Bronchial epithelial cell (primary cell): ENCODE data around the gene MORN5. TPM values are rescaled to one million over a fixed set of nuclear protein-coding genes. Genes with fewer than 3 reads are reported as not detected.

Source experiments
- DNase-seq: peaks from one replicate; pipeline ENCODE4 v3.0.0-alpha.2; 2010; ENCODE audit warnings: low read depth
- FAIRE-seq: peaks from 2 replicates; lab custom pipeline; 2011; peaks lifted over from hg19 to GRCh38; lab: Jason Lieb, UNC
- H3K27me3 ChIP-seq: 2 replicates; pipeline ENCODE4 v1.5.1; 2011; ENCODE audit warnings: low read length; ENCODE audit not compliant: control insufficient read depth, insufficient read depth
- H3K36me3 ChIP-seq: 2 replicates; pipeline ENCODE4 v1.5.1; 2011; ENCODE audit warnings: low read length; ENCODE audit not compliant: control insufficient read depth, insufficient read depth
- H3K4me3 ChIP-seq: 2 replicates; pipeline ENCODE4 v1.5.1; 2011; ENCODE audit warnings: mild to moderate bottlenecking, low read depth, low read length, control low read depth
- total RNA-seq: library from RNA; depleted of rRNA; stranded (reverse); fragments of >200 nt; gene quantifications from 2 replicates; pipeline ENCODE4 v1.2.1, GENCODE V29; 2014
- TF ChIP-seq, protein P1 (sequence below): IDR thresholded peaks from 2 replicates; pipeline ENCODE4 v1.5.1; 2011; ENCODE audit warnings: mild to moderate bottlenecking, moderate library complexity, low read length, control low read depth, inconsistent platforms; ENCODE audit not compliant: insufficient read depth, severe bottlenecking

Gene MORN5
- total RNA-seq, result not detected in 2 replicates

DNA sequence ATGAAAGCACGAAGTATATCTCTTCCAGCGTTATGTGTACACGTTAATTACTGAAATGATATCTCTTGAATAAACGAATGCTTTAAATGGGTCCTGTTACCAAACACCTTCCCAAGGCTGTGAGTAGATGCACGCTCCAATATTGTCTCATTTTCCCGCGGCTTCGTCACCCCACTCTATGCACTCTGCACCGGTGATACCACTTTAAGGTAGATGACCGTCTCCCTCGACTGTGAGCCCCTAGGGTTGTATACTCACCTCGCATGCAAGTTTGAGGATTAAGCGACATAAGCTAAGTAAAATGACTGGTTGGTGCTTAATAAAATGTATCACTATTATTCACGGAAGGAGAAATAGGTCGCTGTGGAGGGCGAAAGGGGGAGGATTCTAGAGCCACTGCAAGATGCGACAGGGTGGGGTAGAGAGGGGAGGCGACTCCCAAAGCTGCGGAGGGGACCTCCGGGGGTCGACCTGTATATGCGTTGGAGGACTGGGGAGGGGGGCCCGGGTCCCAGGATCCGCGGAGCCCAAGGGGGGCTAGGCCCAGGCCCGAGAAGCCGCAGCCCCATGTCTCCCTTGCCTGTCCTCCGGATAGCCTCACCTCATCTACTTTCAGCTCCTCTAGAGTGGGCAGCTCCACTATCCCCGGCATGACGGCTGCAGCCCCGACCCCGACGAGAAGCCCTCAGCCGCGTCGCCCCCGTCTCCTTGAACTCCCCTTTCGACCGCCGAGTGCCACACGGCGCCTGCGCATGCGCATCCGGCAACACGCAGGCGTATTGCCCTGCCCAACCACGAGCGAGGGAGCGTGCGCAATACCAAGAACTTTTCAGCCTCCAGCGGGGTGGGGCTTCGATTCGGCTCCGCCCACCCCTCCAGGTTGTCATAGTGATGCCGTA, at the start of gene MORN5, which contains the start of gene NDUFA8:
MORN5 (plus strand) TSS at position 883 of the 899 bp plus-strand sequence. CDS start 65 bp downstream, outside the sequence.
NDUFA8 (minus strand) TSS at position 754 of the 899 bp plus-strand sequence; CDS start at position 652, 102 bp downstream.
- Histone ChIP-seq H3K4me3 (peak within 1 kb of the TSS; percentile 88), H3K36me3 (no peaks in the 10 kb centered on the region), H3K27me3 (no peaks in the 10 kb centered on the region)
- TF ChIP-seq, protein P1, sequence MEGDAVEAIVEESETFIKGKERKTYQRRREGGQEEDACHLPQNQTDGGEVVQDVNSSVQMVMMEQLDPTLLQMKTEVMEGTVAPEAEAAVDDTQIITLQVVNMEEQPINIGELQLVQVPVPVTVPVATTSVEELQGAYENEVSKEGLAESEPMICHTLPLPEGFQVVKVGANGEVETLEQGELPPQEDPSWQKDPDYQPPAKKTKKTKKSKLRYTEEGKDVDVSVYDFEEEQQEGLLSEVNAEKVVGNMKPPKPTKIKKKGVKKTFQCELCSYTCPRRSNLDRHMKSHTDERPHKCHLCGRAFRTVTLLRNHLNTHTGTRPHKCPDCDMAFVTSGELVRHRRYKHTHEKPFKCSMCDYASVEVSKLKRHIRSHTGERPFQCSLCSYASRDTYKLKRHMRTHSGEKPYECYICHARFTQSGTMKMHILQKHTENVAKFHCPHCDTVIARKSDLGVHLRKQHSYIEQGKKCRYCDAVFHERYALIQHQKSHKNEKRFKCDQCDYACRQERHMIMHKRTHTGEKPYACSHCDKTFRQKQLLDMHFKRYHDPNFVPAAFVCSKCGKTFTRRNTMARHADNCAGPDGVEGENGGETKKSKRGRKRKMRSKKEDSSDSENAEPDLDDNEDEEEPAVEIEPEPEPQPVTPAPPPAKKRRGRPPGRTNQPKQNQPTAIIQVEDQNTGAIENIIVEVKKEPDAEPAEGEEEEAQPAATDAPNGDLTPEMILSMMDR, result no peak
- peak; percentile 91 for DNase-seq
- FAIRE-seq, result peak; percentile 36

DNA sequence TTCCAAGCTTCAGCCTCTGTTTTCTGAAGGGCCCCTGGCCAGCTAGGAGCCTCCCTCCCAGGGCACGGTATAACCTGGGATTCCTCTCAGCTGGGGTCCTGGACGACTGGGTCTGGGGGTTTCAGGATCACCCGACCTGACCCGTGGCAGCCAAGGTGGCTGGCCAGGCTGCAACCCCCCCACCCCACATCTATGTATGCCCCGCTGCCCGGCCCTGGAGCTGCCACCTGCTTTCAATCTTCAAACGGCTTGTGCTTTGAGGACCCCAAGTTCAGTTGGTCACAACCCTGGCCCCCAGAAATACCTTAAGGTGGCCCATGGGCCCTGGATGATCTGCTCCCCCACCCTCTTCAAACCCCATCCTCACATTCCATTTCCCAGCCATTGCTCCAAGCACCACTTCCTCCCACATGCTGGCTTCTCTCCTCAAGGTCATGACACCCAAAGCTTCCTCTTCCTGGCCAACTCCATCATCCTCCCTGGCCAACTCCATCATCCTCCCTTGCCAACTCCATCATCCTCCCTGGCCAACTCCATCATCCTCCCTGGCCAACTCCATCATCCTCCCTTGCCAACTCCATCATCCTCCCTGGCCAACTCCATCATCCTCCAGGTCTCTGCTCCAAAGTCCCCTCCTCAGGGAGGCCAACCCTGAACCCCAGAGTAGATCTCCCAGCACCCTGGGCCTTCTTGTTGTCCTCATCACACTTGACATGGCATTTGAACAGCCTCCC, 49.4 kb upstream of the MORN5 start:
- FAIRE-seq (no peak), DNase-seq (no peak)
- Histone ChIP-seq H3K36me3 (no peaks in the 10 kb centered on the region), H3K27me3 (no peaks in the 10 kb centered on the region), H3K4me3 (no peak overlapping the region)
- TF ChIP-seq, protein P1, result no peak

DNA sequence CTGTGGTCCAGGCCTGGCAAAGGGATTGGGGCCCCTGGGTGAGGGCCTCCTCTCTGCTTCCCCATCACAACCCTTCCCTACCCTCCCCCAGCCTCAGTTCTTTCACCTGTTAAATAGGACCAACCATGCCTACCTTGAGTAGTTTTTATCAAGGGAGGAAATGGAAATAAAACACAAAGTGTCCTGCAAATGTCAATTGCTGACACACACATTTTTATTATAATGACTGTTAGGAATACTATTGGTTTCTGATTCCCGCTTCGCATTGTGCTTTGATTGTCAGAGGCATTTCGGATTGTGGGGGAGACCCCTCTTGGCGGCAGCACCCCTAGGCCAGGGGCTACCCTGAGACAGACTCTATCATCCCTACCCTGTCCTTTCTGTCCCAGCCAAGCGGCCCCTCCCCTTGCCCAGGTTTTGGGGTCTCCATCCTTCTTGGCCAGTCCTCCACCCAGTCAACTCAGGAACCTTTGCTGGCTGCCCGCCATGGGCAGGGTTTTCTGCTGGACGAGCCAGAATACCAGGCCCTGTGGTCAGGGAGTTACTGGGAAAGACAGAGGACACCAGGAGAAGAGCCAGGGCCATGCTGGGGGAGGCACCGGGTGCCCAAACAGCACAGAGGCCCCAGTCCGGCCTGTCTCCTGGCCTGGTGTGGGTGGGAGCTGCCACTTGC, 48.2 kb upstream of the MORN5 start:
- FAIRE-seq, result no peak
- no peaks in the 10 kb centered on the region for H3K36me3 ChIP-seq
- H3K4me3 ChIP-seq, result no peak overlapping the region
- H3K27me3 ChIP-seq, result no peaks in the 10 kb centered on the region
- DNase-seq, result no peak
- TF ChIP-seq, protein P1, result no peak

DNA sequence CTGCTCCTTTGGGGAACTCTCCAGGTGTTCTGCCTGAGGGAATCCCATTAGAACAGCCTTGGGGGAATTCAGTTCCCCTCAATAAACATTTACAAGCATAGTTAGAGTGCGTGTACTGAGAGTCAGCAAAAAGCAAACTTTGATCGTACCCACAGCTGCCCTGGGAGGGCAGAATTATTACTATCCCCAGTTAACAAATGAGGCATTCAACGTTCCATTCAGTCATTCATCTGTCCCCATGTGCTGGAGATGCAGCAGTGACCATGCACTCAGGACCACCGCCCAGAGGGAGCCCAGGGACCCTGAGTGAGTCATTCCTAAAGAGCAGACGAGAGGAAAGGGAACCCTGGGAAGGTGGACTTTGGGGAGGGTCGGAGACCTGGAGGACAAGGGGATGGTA, 47.5 kb upstream of the MORN5 start:
- TF ChIP-seq, protein P1, result no peak
- no peaks in the 10 kb centered on the region for H3K36me3 ChIP-seq
- FAIRE-seq (no peak), DNase-seq (no peak)
- no peaks in the 10 kb centered on the region for H3K27me3 ChIP-seq
- H3K4me3 ChIP-seq, result no peak overlapping the region

GRCh38 chr9:122113574-122113973, 46.1 kb upstream of the MORN5 start:
- Histone ChIP-seq H3K27me3 (no peaks in the 10 kb centered on the region), H3K36me3 (no peaks in the 10 kb centered on the region), H3K4me3 (no peak overlapping the region)
- FAIRE-seq (no peak), DNase-seq (no peak)
- TF ChIP-seq, protein P1, result no peak
